Measurements from ENCODE around the gene AUH.

Gene AUH

GRCh38 chr9:91243029-91243428, 118.7 kb downstream of the AUH start:
- no peak for DNase-seq

GRCh38 chr9:91241909-91242308, 119.8 kb downstream of the AUH start:
- DNase-seq, result no peak

DNA sequence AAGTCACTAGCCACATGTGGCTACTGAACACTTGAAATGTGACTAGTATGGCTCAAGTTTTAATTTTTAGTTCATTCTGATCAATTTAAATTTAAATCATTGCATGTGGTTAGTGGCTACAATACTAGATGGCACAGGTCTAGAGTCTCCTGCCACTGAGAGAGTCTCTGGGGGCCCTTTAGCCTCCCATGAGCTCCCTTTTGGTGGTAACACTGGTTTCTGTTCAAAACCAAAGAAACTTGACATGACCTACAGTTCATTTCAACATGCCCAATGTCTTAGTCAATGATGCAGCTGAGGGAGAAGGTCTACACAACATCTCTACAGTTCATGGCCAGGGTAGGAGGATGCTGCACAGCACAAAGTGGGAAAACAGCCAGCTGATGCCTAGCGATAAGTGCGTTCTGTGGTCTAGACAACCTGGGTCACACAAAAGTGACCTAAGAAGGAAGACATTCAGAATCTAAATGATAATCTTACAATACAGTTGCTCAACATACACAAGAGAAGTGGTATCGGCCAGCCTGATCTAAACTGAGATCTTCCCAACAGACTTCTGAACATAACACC, 121.0 kb downstream of the AUH start:
- DNase-seq, result no peak

DNA sequence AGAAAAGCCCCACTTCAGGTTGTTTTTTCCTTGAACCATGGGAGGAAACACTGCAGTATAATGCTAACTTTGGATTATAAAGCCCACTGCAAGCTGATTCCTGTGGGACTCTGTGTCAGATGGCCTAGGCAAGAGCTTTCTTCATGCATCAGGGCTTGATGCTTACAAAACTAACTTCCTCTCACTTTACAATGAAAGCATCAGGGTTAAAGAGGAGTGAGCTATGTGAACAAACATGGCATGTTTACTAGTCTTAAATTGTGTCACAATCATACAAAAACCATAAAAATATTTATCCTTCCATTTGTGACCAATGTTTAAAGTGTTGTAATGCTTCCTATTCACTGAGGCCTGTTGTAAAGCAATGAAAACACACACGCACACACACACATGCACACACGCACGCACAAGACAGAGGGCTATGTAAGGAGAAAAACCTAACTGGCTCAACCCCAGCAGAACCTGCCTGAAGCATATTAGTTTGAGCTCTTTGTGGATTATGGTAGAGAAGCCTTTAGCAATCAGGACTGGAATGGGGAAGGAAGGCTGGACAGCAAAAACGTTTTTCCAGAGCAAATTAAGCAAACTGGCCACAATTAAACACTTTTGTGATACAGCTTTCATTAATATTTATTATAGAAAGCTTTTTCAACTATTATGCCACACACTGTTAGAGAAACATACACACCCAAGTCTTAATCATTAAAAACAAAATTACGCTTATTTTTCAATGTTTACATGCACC, 122.2 kb downstream of the AUH start:
- no peak for DNase-seq

DNA sequence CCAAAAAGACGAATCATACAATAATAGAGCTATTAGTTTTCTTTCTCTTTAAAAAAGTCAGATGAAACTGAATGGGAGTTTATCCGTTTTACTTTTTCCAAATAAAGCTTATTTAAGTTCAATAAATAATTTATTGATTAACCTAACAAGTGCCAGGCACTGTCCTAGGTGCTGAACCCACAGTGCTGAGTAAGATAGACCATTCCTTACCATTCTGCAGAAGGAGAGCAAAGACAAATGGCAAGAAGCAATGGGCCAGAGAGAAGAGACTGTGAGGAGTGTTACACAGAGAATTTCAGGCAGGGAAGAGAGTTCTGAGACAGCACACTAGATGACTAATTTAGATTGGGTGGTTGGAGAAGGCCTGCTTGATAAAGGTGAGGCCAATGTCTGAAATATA, 127.2 kb downstream of the AUH start:
- no peak for DNase-seq

DNA sequence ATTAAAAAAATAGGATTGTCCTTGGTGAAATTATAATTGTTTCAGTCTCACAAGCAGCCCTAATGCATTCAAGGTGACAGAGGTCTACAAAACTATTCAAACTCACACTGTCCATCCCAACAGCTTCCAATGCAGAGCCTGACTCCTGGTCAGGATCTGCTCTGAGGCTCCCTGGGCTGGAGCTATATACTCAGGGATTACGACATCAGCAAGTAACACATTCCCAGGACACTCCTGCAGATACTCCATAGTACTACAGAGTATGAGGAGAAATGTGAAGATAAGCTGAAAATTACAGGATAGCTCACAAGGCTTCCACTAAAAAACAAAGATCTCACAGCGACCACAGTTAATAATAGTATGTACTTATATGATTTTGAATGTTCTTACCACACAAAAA, 130.1 kb downstream of the AUH start:
- no peak for DNase-seq

- no peak for DNase-seq
These were observed 138.7 kb downstream of the AUH start for GRCh38 chr9:91223000-91223399.

DNA sequence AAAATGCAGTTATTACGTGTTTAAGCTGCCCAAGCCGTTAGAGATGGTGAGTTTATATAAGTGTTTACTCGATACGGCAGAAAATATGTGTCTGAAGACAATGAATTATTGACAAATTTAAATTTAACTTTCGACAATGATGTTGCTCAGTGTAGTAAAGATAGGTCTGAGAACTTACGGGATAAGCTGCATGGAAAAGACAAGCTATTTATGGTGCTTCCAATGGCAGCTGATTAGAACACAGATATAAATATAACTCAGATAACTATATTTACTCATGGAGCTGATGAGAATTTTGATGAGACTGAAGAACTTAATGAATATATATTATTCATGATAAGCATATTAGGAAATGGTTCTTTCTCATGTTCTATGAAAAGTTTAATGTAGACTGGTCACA, 139.3 kb downstream of the AUH start:
- no peak for DNase-seq

DNA sequence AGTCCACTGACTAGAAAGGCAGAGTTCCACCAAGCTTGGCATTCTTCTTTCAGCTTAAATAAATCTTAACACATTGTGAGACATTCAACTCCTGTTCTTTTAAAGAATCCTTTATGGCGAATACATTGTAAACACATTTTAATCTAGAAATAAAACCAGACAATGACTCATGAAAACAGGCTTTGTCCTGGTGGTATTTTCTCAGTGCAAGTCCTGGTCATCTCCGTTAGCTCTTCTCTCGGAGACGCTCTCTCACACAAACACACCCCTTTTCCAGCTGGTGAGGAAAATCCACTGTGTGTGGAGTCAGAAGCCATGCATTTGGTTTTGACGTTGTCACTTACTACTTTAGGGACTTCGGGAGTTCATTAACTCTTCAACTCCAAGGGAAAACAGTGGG, 140.4 kb downstream of the AUH start:
- no peak for DNase-seq

GRCh38 chr9:91220491-91221135, 141.1 kb downstream of the AUH start:
- DNase-seq, result no peak

DNA sequence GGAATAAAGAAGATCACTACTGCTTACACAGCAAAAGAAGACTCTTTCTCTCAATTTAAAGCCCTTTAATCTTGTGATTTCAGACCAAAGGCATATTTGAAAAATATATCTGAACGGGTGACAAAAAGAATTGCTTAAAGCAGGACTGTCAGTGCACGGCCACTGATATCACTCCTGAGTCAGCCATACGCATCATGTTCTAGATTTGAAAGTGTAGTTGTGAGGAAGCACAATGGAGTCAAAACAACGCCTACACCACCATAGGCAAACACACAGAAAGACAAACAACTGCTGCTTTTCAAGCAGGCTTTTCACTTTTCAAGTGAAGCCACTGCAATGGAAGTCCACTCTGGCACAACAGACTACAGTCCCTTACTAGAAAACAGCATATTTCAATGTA, 141.7 kb downstream of the AUH start:
- DNase-seq, result no peak

DNA sequence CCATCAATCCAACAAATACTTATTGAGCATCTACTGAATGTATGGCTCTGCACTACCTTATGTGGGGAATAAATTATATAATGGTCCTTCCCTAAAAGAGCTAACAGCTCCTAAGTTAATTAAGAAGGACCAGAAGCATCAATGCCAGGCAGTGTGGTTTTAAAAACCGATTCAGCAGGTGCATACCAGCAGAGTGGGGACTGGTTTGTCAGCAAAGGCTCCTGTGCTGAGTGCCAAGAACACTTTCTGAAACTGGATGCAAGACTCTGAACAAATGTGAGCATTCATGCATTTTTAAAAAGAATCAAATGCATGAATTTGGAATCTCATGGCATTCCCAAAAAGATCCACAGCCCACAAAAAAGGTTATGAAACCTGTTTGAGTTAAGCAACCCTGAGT, 142.2 kb downstream of the AUH start:
- no peak for DNase-seq

DNA sequence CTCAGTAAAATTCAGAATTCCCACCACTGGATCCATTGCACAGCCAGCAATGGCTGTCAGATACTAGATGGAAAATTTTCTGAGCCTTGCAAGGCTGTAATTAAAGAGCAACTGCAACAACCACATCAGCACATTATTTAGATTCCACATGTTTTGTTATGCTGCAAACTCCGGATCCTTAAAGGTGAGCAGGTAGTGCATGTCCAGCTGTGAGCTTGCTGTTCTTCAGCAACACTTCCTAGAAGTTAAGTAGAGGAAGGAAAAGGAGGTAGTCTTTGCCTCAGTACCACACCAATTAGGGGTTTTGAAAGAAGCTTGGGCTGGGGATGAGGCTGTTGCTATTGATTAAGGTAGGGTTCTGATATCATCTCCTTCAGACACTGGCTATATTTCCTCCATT, 144.3 kb downstream of the AUH start:
- DNase-seq, result no peak

- DNase-seq, result no peak
These were observed 146.9 kb downstream of the AUH start for GRCh38 chr9:91214867-91215266.

DNA sequence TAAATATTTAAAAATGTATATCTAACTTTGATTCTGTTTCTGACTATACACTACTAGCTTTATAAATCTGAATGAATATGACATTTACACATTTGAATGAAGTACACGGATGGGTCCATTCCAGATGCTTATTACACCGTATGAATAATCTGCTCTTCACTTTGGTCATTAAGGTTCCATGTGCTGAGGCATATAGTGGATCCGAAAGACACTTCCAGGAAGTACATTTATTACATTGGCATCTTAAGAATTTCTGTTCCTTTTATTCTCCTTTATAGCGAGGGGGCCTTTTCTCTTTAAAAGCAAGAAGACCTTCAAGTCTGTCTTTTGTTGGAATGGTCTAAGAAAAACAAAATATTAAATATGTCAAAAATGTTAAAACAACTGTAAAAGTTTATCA, 147.6 kb downstream of the AUH start:
- no peak for DNase-seq

GRCh38 chr9:91212596-91213243, 149.0 kb downstream of the AUH start:
- DNase-seq, result no peak

DNA sequence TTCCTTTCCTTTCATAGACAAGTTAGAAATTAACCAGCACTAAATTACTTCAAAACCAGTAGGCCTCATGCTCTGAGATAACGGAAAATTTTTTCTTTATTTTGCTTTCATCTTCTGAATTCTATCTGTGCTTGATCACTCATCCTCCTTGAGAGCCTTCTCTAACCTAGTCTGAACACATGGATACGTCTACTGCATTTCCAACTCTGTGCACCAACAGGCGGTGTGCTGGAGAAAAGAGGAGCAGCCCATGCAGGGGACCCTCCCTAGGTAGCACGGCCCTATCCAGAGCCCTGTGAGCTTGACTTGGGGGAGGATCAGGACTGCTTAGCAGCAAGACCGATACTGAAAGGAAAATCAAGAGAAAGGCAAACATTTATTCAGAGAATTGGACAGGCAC, 149.8 kb downstream of the AUH start:
- DNase-seq, result no peak

DNA sequence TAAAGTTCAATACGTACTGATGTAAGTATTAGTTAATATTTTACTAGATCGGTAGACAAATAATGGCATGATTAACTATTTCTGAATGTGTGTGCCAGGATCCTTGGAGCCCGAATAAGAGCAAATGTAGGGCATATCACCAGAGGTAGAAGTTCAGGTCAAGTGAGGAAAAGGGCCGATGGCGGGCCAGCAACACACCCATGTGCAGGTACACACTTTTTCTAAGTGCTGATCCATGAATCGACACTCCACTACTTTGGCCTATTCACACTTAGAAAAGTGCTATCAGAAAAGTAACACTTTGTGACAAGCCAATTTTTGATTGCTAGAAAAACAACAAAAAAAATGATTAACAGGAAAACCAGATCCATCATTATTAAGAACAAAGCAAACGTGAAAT, 150.3 kb downstream of the AUH start:
- no peak for DNase-seq

GRCh38 chr9:91210318-91210717, 151.4 kb downstream of the AUH start:
- DNase-seq, result no peak

- no peak for DNase-seq
These were observed 152.9 kb downstream of the AUH start for GRCh38 chr9:91208837-91209236.

- DNase-seq, result no peak
These were observed 153.3 kb downstream of the AUH start for GRCh38 chr9:91208419-91208745.

GRCh38 chr9:91207729-91208418, 153.8 kb downstream of the AUH start:
- no peak for DNase-seq

DNA sequence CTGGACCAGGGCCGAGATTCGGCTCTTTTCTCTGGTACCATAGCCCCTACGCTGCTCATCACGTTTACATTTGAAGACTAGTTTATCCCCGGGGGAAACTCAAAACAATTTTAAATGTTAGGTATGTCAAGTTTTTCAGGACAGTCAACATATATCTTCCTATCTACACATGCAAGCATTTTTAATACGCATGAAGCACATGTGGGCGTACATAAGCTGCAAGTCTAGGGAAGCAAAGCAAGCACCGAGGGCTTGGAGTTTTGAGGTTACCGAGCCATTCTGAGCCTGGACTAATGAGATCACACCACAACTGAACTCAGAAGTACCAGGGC, 154.4 kb downstream of the AUH start:
- no peak for DNase-seq

GRCh38 chr9:91206806-91207205, 154.9 kb downstream of the AUH start:
- no peak for DNase-seq
